ENCODE data around the gene OSM.

GRCh38 chr22:30266445-30267381, at the start of gene OSM:
- no peak for TF ChIP-seq CTCF (IDR thresholded peaks at IDR 0.05; ENCODE audit: low read depth, low read length)
- no peak for TF ChIP-seq EZH2phosphoT487 (IDR thresholded peaks at IDR 0.05; ENCODE audit: low read depth)

Measured in OCI-LY3 (cell line).